HepG2 (cell line): ENCODE data around the gene SPINK9.

Experiments used
- PHF20 ChIP-seq: sonication (generic); formaldehyde crosslinking; IDR thresholded peaks from 2 replicates; pipeline ENCODE4 v1.5.0; 2020; ENCODE audit warnings: mild to moderate bottlenecking, missing genetic modification reagents
- TF ChIP-seq, protein P1 (sequence below), 2 experiments: sonication (generic) in 1 of 2; formaldehyde crosslinking in 1 of 2; IDR thresholded peaks; 2 replicates each; pipeline versions ENCODE4 v1.4.0 to v1.6.1; 2018 to 2020; ENCODE audit warnings: missing genetic modification reagents in 2 of 2, borderline replicate concordance in 1 of 2, low read depth in 1 of 2, mild to moderate bottlenecking in 1 of 2, missing biosample characterization in 1 of 2

DNA sequence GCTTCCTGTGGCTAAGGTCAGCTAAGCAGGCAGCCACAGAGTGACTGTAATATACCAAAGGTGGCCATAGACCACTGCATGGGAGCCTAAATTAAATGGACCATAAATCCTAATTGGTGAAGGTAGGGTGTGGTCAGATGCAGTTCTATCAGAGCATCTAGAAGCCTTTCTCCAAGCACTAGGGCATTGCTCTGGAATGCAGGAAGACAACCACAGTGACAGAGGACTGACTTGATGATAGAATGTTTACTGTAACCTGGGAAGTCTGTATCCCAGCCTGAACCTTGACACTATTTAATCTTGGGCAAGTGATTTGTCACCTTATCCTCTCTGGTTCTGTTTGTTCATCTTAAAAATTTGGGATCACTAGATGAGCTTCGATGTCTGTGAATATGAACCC lies 50.7 kb downstream of the SPINK9 start:
- no peak for TF ChIP-seq PHF20
- TF ChIP-seq, protein P1, sequence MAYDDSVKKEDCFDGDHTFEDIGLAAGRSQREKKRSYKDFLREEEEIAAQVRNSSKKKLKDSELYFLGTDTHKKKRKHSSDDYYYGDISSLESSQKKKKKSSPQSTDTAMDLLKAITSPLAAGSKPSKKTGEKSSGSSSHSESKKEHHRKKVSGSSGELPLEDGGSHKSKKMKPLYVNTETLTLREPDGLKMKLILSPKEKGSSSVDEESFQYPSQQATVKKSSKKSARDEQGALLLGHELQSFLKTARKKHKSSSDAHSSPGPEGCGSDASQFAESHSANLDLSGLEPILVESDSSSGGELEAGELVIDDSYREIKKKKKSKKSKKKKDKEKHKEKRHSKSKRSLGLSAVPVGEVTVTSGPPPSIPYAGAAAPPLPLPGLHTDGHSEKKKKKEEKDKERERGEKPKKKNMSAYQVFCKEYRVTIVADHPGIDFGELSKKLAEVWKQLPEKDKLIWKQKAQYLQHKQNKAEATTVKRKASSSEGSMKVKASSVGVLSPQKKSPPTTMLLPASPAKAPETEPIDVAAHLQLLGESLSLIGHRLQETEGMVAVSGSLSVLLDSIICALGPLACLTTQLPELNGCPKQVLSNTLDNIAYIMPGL (CRISPR knock-in tag; IDR thresholded peaks at IDR 0.05; ENCODE audit: borderline replicate concordance in 1 of 2, low read depth in 1 of 2), result no peak
